BE2C (cell line): ENCODE results near the gene LSAMP.

Experiments
- DNase-seq: peaks from one replicate; pipeline ENCODE4 v3.0.0-alpha.2; 2020
- H3K27me3 ChIP-seq: fragments of 250-450 bp; sonication (Bioruptor Pico); 2 replicates; pipeline ENCODE4 v1.5.1; 2020; ENCODE audit warnings: mild to moderate bottlenecking
- H3K36me3 ChIP-seq: fragments of 250-450 bp; sonication (Bioruptor Pico); 2 replicates; pipeline ENCODE4 v1.5.1; 2020; ENCODE audit warnings: mild to moderate bottlenecking
- H3K4me1 ChIP-seq: fragments of 250-450 bp; sonication (Bioruptor Pico); 2 replicates; pipeline ENCODE4 v1.5.1; 2020
- H3K4me3 ChIP-seq: 2 replicates; pipeline ENCODE4 v1.5.1; 2011; ENCODE audit warnings: low read depth, low read length
- H3K9me3 ChIP-seq: fragments of 250-450 bp; sonication (Bioruptor Pico); 2 replicates; pipeline ENCODE4 v1.5.1; 2020
- CTCF ChIP-seq: IDR thresholded peaks from 2 replicates; pipeline ENCODE4 v1.5.1; 2012; ENCODE audit warnings: mild to moderate bottlenecking, low read depth, low read length

The LSAMP gene

GRCh38 chr3:115832265-115832664 is 613.0 kb downstream of the LSAMP start:
- TF ChIP-seq CTCF, result no peak
- Histone ChIP-seq H3K4me3 (no peak overlapping the region), H3K27me3 (no peaks in the 10 kb centered on the region), H3K9me3 (no peaks in the 10 kb centered on the region), H3K4me1 (peaks cover 3% of the 10 kb centered on the region; the same call in 1 of the 2 replicates), H3K36me3 (no peaks in the 10 kb centered on the region)
- no peak for DNase-seq

- DNase-seq, result no peak
- H3K36me3 ChIP-seq, result no peaks in the 10 kb centered on the region
- H3K27me3 ChIP-seq, result no peaks in the 10 kb centered on the region
- no peak for TF ChIP-seq CTCF
- H3K4me3 ChIP-seq, result no peak overlapping the region
- H3K4me1 ChIP-seq, result peaks cover 3% of the 10 kb centered on the region; the same call in 1 of the 2 replicates
- H3K9me3 ChIP-seq, result no peaks in the 10 kb centered on the region
Observed at GRCh38 chr3:115831864-115832263, 613.4 kb downstream of the LSAMP start.

- DNase-seq, result no peak
- Histone ChIP-seq H3K9me3 (no peaks in the 10 kb centered on the region), H3K4me3 (no peak overlapping the region), H3K27me3 (no peaks in the 10 kb centered on the region), H3K36me3 (no peaks in the 10 kb centered on the region), H3K4me1 (peaks cover 3% of the 10 kb centered on the region; the same call in 1 of the 2 replicates)
- TF ChIP-seq CTCF, result no peak
Observed at GRCh38 chr3:115830764-115831395, 614.4 kb downstream of the LSAMP start.

GRCh38 chr3:115828401-115828800 is 616.9 kb downstream of the LSAMP start:
- DNase-seq, result no peak
- Histone ChIP-seq H3K4me3 (no peak overlapping the region), H3K4me1 (peaks cover under 1% of the 10 kb centered on the region; the same call in 1 of the 2 replicates), H3K27me3 (no peaks in the 10 kb centered on the region), H3K36me3 (no peaks in the 10 kb centered on the region), H3K9me3 (no peaks in the 10 kb centered on the region)
- no peak for TF ChIP-seq CTCF

GRCh38 chr3:115827495-115827894 is 617.8 kb downstream of the LSAMP start:
- TF ChIP-seq CTCF, result no peak
- Histone ChIP-seq H3K4me1 (no peaks in the 10 kb centered on the region), H3K4me3 (no peak overlapping the region), H3K36me3 (no peaks in the 10 kb centered on the region), H3K9me3 (no peaks in the 10 kb centered on the region), H3K27me3 (no peaks in the 10 kb centered on the region)
- no peak for DNase-seq

GRCh38 chr3:115825046-115825445 is 620.2 kb downstream of the LSAMP start:
- Histone ChIP-seq H3K27me3 (no peaks in the 10 kb centered on the region), H3K9me3 (no peaks in the 10 kb centered on the region), H3K36me3 (no peaks in the 10 kb centered on the region), H3K4me1 (no peaks in the 10 kb centered on the region), H3K4me3 (no peak overlapping the region)
- no peak for DNase-seq
- TF ChIP-seq CTCF, result no peak
